Measurements from ENCODE around the gene BICC1.

The BICC1 gene

DNA sequence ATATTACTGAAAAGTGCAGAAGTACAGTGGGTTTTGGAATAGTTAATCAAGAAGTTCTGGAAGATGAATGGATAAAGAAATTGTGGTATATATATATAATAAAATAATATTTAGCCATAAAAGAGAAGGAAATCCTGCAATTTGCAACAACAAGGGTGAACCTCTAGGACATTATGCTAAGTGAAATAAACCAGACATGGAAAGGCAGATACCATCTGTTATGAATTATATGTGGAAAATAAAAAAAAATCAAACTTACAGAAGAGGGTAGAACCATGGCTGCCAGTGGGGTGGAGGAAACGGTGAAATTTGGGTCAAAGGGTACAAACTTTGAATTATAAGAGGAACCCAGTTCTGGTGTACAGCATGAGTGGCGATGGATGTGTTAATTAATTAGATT, 162.6 kb downstream of the BICC1 start:
- no peaks in the 10 kb centered on the region for H3K4me1 ChIP-seq (ENCODE audit: control insufficient read depth in 1 of 2, insufficient read depth in 1 of 2, low read depth in 1 of 2, low read length in 1 of 2)
- H3K4me3 ChIP-seq (ENCODE audit: low read depth in 1 of 2, low read length in 1 of 2): no peak overlapping the region
- H3K9me3 ChIP-seq: no peaks in the 10 kb centered on the region
- no peaks in the 10 kb centered on the region for H3K27me3 ChIP-seq
- no peak overlapping the region for H3K27ac ChIP-seq
- no peak for TF ChIP-seq CTCF (IDR thresholded peaks at IDR 0.05)
- H3K36me3 ChIP-seq: no peaks in the 10 kb centered on the region

DNA sequence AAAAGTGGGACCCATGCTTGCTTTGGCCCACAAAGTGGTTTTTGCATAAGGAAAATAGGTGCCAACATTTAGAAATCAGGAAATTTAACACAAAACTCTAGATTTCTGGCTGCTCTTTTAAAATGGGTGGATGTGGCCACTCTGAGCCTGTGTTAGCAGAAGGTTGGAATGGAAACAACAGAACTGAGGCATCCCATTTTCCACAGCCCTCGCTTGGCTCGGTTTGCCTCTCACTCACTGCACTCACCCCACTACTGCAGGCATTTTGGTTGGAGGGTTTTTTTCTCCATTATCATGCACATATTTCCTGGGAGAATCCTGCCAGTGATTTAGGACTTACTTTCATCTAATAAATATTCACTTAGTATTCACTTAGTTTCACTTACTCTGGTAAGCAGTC, 178.9 kb downstream of the BICC1 start:
- H3K4me3 ChIP-seq (ENCODE audit: low read depth in 1 of 2, low read length in 1 of 2): no peak overlapping the region
- no peaks in the 10 kb centered on the region for H3K4me1 ChIP-seq (ENCODE audit: control insufficient read depth in 1 of 2, insufficient read depth in 1 of 2, low read depth in 1 of 2, low read length in 1 of 2)
- H3K27me3 ChIP-seq: no peaks in the 10 kb centered on the region
- H3K36me3 ChIP-seq: no peaks in the 10 kb centered on the region
- no peak overlapping the region for H3K27ac ChIP-seq
- no peaks in the 10 kb centered on the region for H3K9me3 ChIP-seq
- TF ChIP-seq CTCF (IDR thresholded peaks at IDR 0.05): no peak

DNA sequence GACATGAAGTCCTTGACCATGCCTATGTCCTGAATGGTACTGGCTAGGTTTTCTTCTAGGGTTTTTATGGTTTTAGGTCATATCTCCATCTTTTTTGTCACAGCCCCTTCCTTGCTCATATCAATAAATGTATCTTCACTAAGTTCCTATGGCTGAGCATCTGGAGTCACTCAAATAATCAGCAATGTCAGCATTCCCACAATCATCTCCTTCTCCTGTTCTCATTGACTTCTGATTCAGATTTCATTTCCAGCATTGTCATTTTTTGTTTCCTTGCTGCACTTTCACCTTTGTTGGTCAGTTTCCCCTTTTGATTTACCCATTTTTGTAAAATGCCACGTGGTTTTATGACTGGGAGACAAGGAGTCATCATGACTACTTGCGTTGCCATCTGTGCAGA, 181.2 kb downstream of the BICC1 start:
- no peak for TF ChIP-seq CTCF (IDR thresholded peaks at IDR 0.05)
- no peak overlapping the region for H3K27ac ChIP-seq
- H3K9me3 ChIP-seq: no peaks in the 10 kb centered on the region
- H3K36me3 ChIP-seq: no peaks in the 10 kb centered on the region
- H3K4me3 ChIP-seq (ENCODE audit: low read depth in 1 of 2, low read length in 1 of 2): no peak overlapping the region
- H3K4me1 ChIP-seq (ENCODE audit: control insufficient read depth in 1 of 2, insufficient read depth in 1 of 2, low read depth in 1 of 2, low read length in 1 of 2): no peaks in the 10 kb centered on the region
- H3K27me3 ChIP-seq: no peaks in the 10 kb centered on the region

DNA sequence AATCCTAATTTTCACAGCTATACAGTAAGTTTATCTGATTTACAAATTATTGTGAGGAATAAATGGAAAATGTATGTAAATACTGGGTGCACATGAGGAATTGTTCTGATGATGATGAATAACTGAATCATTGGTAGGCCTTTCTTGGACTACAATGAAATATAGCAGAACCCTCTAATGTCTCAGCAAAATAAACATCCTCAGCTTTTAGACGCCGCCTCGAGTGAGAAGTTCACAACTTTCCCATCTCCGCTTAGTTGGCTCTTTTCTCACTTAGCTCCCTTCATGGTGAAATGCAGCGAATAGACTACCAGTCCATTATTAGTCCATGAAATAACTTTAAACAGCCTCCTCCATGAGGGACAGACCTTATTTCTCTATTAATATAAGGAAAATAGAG, 182.3 kb downstream of the BICC1 start:
- Histone ChIP-seq H3K36me3 (no peaks in the 10 kb centered on the region), H3K27me3 (no peaks in the 10 kb centered on the region), H3K4me1 (ENCODE audit: control insufficient read depth in 1 of 2, insufficient read depth in 1 of 2, low read depth in 1 of 2, low read length in 1 of 2) (no peaks in the 10 kb centered on the region), H3K9me3 (no peaks in the 10 kb centered on the region), H3K4me3 (ENCODE audit: low read depth in 1 of 2, low read length in 1 of 2) (no peak overlapping the region), H3K27ac (no peak overlapping the region)
- no peak for TF ChIP-seq CTCF (IDR thresholded peaks at IDR 0.05)

- no peaks in the 10 kb centered on the region for H3K36me3 ChIP-seq
- H3K27ac ChIP-seq: no peak overlapping the region
- H3K4me3 ChIP-seq (ENCODE audit: low read depth in 1 of 2, low read length in 1 of 2): no peak overlapping the region
- no peaks in the 10 kb centered on the region for H3K4me1 ChIP-seq (ENCODE audit: control insufficient read depth in 1 of 2, insufficient read depth in 1 of 2, low read depth in 1 of 2, low read length in 1 of 2)
- H3K9me3 ChIP-seq: no peaks in the 10 kb centered on the region
- TF ChIP-seq CTCF (IDR thresholded peaks at IDR 0.05): no peak
- H3K27me3 ChIP-seq: no peaks in the 10 kb centered on the region
These were observed 184.1 kb downstream of the BICC1 start for GRCh38 chr10:58696736-58697135.

DNA sequence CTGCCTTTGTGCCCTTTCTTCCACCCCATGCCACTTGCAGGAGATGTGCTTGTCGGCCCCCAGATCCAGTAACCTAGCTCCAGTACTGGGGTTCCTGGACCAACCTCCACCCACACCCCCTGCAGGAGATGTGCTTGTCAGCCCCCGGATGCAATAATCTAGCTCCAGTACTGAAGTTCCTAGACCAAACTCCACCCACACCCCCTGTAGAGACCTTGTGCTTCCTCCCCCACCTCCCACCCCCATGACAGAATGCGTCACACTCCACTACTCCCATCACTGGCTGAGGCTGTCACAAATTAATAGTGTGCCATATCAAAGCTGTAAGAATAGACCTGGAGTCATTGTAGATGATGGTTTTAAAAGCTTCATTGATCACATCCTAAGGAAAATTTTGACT, 185.0 kb downstream of the BICC1 start:
- no peak for TF ChIP-seq CTCF (IDR thresholded peaks at IDR 0.05)

More for the DNA sequence above, 185.0 kb downstream of the BICC1 start:
- Histone ChIP-seq H3K4me3 (ENCODE audit: low read depth in 1 of 2, low read length in 1 of 2) (no peak overlapping the region), H3K4me1 (ENCODE audit: control insufficient read depth in 1 of 2, insufficient read depth in 1 of 2, low read depth in 1 of 2, low read length in 1 of 2) (no peaks in the 10 kb centered on the region), H3K27me3 (no peaks in the 10 kb centered on the region), H3K9me3 (no peaks in the 10 kb centered on the region), H3K27ac (no peak overlapping the region), H3K36me3 (no peaks in the 10 kb centered on the region)

Data from neutrophil (primary cell).